Kasumi-1 (cell line): ENCODE data around the gene NLRP5.
"Not testable (repeated sequence)": the region's sequence is repeated elsewhere in the genome, so short reads cannot be mapped to it uniquely, and the experiment has no call there.

ENCODE experiments used
- DNase-seq, 2 experiments: peaks; one replicate each; lab custom pipeline; 2025; lab: John Stamatoyannopoulos, UW

The NLRP5 gene

DNA sequence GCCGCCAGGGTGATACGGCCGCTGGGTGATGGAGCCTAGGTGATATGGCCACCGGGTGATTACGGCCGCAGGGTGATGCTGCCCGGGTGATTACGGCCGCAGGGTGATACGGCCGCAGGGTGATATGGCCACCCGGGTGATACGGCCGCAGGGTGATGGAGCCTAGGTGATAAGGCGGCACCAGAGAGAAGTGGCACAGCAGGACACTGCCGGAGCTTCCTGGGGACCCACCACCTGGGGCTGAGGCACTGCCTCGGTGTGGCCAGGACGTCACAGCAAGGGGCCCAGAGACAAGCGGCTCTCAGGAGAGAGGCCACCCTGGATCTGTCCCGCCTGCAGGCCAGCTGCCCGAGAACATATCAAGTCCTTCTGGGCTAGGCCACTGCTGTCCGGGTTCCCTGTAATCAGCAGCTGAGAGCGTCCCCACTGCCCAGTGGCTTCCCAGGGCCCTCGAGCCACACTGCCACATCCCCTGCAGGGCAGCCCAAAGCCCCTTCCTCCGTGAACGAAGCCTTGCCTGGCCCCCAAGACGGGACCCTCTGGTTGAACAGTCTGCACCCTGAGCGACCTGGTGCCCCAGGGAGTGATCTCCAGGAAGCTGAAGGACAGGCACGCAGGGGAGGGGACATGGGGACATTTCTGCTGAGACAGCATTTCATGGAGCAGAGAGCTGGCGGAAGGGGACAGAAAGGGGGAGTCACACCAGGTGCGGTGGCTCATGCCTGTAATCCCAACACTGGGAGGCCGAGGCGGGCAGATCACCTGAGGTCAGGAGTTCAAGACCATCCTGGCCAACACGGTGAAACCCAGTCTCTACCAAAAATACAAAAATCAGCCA, 112.4 kb downstream of the NLRP5 start:
- DNase-seq, result no peak

DNA sequence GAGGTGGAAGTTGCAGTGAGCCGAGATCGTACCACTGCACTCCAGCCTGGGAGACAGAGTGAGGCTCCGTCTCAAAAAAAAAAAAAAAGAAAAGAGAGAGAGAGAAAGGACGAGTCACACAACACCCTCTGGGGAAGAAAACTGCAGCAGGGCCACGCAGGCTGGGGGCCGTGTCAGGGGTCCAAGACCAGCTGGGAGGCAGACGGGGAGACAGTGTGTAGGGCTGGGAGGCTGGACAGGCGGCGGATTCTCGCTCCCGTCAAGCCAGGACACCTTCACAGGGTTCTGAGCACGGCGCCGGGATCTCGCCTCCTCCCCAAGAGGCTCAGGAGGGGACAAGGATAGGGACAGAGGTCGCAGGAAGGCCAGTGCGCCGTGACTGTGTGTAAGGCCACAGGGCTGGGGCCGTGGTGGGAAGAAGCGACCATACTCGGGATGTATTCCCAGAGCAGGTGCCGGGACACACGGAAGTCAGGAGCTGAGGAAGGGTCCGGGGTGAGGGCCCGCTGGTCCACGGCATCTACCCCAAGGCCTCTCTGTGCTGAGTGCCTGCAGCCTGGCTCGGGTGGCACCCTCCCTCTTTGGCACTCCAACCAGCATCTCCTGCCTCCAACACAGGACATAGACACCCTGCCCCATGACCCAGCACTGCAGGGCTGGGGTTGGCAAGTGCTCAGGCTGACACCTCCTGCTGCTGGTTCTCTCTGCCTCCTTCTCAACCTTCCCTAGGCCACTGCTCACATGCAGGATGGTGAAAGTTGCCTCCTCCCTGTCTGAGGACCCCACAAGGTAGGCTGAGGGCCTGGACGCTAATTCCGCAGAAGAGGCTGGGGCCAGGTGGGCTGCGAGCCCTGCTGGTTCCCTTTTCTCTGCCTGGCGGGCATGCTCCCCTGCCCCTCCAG, 113.3 kb downstream of the NLRP5 start:
- no peak for DNase-seq

DNA sequence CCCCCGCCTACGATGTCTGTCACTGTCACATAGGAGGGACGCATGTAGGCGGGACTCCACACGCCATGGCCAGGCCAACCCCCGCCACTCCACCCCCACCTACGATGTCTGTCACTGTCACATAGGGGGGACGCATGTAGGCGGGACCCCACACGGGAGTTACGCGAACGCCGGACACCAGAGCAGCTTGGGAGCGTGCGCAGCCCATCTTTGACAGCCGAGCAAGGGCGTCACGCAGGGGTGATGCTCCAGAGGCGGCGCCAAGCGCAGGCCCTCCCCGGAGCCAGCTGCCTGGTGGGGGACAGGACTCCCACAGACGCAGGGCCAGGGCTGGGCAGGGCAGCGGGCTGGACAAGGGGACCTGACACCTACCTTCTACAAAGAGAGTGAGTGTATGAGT, 114.5 kb downstream of the NLRP5 start:
- DNase-seq, result no peak

GRCh38 chr19:56101746-56102535, 115.4 kb downstream of the NLRP5 start:
- DNase-seq, result no peak

DNA sequence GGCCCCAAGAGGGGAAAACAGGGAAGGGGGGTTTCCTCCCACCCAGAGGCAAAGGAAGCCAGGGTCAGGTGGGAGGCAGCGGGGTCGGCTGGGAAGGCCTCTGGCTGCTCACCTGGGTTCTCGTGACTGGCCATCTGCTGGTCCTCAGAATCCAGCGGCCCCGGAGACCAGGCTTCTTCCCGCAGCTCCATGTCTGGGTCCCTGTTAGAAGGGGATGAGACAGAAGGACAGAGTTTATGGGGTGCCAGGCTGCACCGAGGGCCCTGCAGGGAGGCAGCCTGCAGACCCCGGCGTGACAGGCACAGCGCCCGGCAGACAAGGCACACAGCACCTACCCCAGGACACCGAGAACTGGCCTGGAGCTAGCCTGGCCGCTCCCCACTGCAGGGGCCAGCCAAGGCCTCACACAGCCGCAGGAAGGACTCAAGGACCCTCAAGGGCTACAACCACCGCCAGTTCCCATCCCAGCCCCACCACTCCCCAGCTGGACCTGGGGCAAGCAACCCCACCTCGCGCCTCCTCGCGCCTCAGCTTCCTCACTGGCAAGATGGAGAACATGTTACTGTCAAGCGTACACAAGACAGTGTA, 116.5 kb downstream of the NLRP5 start:
- no peak for DNase-seq

GRCh38 chr19:56104423-56104822, 117.8 kb downstream of the NLRP5 start:
- DNase-seq, result no peak

GRCh38 chr19:56105090-56105701, 118.6 kb downstream of the NLRP5 start:
- peak; percentile 44 to 52 for DNase-seq

GRCh38 chr19:56105831-56106396, 119.3 kb downstream of the NLRP5 start:
- DNase-seq, result not testable (repeated sequence)

- no peak for DNase-seq
Measured at GRCh38 chr19:56106397-56106849, 119.8 kb downstream of the NLRP5 start.

GRCh38 chr19:56106993-56107392, 120.4 kb downstream of the NLRP5 start:
- DNase-seq, result no peak

DNA sequence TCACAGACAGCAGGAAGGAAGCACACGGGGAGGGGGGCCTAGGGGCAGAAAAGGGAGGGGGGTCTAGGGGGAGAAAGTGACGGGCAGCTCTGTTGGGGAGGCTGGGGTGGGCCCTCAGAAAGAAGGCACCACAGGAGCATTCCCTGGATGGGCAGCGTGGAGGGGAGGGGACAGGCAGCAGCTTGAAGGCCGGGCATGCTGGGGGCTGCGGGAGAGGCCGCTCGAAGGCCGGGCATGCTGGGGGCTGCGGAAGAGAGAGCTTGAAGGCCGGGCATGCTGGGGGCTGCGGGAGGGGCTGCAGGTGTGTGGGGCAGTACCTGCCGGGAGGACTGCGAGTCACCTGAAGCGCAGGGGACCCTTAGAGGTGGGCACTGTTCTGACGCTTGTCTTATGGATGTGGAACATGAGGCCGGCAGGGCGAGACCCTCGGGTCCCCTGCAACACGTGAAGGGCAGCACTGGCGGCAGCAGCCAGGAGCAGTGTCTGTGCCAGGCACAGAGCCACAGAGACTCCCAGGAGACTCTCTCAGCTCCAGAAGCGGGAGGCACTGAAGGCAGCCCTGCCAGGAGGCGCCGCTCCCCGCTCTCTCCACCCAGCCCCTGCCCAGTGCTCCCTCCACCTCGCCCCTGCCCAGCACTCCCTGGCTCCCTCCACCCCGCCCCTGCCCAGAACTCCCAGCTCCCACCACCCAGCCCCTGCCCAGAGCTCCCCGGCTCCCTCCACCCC, 121.2 kb downstream of the NLRP5 start:
- no peak for DNase-seq

DNA sequence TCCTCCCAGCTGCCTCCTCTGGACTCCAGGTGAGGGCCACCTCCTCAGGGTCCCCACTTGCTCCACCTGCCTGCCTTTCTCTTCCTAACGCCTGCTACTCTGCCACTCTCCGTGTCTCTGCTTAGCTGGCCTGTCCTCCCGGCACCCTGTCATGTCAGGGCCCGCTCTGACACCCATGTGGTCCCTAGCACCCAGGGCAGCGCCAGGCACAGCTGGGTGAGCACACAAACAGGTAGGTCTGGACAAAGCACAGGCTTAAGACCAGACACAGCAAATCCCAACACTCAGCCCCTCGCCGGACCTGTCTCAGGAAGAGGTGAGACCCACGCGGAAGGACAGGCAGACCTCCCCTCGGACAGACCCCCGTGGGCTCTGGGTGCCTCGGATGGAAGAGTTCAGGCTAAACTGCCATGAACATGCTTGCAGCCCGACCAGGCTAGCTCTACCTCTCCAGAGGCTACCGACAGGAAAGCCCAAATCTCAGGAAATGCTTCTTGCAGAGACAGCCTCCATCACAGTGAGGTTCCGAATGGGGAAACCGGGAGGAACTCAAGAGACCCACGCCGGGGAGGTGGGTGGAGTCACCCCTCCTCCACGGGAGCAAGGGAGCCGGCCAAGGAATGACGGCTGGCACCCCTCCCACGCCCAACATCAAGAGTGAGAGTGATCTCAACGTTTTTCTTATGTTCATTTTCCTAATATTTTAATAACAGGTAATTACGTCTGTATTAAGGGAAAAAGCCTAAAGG, 122.0 kb downstream of the NLRP5 start:
- no peak for DNase-seq

- no peak for DNase-seq
Measured at GRCh38 chr19:56109226-56109625, 122.7 kb downstream of the NLRP5 start.

DNA sequence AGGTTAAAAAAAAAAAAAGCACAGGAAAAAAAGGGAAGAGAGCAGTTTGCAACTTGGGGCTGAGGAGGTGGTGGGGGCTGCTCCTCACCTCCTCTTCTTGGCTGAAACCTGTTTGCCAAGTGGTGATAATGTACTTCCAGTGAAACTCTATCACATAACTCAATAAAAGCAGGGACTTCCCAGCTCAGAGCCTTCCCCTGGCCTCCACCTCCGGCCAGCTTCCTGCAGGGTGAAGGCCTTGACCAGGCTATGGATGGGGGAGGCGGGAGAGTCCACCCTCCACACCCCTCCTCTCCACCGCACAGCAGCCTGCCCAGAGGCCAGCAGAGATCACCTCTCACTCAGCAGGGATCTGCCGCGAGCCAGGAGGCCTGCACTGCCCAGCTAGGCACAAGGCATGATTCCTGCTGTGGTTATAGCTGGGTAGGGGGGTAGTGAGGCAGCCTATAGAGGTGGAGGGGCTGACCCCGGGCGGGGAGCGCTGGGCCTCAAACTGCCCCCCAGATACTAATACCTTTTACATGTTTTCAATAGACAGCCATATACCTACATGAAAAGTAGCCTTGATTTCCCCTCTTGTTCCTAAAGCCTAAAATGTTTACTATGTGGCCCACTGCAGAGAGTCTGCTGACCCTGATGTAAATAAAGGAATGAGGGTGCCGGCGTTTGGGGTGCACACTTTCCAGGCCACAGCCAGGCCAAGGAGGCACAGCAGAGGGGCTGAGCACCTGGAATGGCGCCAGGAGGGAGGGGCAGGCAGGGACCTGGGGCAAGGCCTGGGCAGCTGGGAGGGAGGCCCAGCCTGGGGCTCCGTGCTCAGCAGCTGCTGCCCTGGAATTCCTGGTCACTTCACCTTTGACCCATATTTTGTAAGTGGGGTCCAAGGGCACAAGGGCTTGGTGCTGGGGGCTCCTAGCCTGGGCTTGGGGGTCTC, 124.2 kb downstream of the NLRP5 start:
- DNase-seq, result no peak
